Cardiac muscle cell (in vitro differentiated cells and primary cell): ENCODE results near the gene MINDY4. TPM values are rescaled to one million over a fixed set of nuclear protein-coding genes. Genes with fewer than 3 reads are reported as not detected.
A peak's percentile ranks its signal among the peaks of the same experiment; 100 is the strongest.

Experiments used
- DNase-seq, 2 donors: peaks; one replicate each; pipeline versions ENCODE4 v3.0.0 to v3.0.0-alpha.2; 2010 to 2017; ENCODE audit warnings: low read depth in 1 of 2, low spot score in 1 of 2
- H3K27ac ChIP-seq: fragments of 200-600 bp; sonication (generic); 2 replicates; pipeline ENCODE4 v1.5.1; 2016
- H3K27me3 ChIP-seq: fragments of 200-600 bp; sonication (generic); 2 replicates; pipeline ENCODE4 v1.6.0; 2016; ENCODE audit warnings: control low read depth
- H3K36me3 ChIP-seq: fragments of 200-600 bp; sonication (generic); 2 replicates; pipeline ENCODE4 v1.5.1; 2016; ENCODE audit warnings: control low read depth
- H3K4me1 ChIP-seq: fragments of 200-600 bp; sonication (generic); 2 replicates; pipeline ENCODE4 v1.8.1; 2017; ENCODE audit warnings: low read depth, mild to moderate bottlenecking, mixed run types
- H3K4me3 ChIP-seq: fragments of 200-600 bp; sonication (generic); 2 replicates; pipeline ENCODE4 v1.5.1; 2016; ENCODE audit warnings: mild to moderate bottlenecking
- H3K9me3 ChIP-seq: fragments of 200-600 bp; sonication (generic); 2 replicates; pipeline ENCODE4 v1.5.1; 2017; ENCODE audit warnings: low read depth, mild to moderate bottlenecking, control low read depth
- CTCF ChIP-seq: IDR thresholded peaks from 2 replicates; pipeline ENCODE4 v1.5.1; 2012; ENCODE audit warnings: low read depth, mild to moderate bottlenecking, low read length
- polyA plus RNA-seq: library from polyadenylated mRNA; unstranded; fragments of >200 nt; fragmentation: Nextera tagmentation; extraction: Ambion mirVana; gene quantifications from 2 replicates; pipeline ENCODE4 v1.2.1, GENCODE V29; 2016
- total RNA-seq: library from RNA; depleted of rRNA; stranded (reverse); fragments of >200 nt; gene quantifications from 2 replicates; pipeline ENCODE4 v1.2.3, GENCODE V29; 2016

Gene MINDY4
- total and polyA plus RNA-seq, 2 experiments from 2014 or later = 2.7 to 7.5 TPM

- Histone ChIP-seq H3K27ac (no peak overlapping the region), H3K9me3 (no peaks in the 10 kb centered on the region), H3K4me3 (no peak overlapping the region), H3K4me1 (peaks cover 10% of the 10 kb centered on the region), H3K27me3 (no peaks in the 10 kb centered on the region), H3K36me3 (no peaks in the 10 kb centered on the region)
- no peak for TF ChIP-seq CTCF
- DNase-seq = no peak
These were observed 69.2 kb downstream of the MINDY4 start for GRCh38 chr7:30840141-30841024.

- Histone ChIP-seq H3K36me3 (no peaks in the 10 kb centered on the region), H3K27ac (no peak overlapping the region), H3K9me3 (no peaks in the 10 kb centered on the region), H3K4me1 (peaks cover 10% of the 10 kb centered on the region), H3K4me3 (no peak overlapping the region), H3K27me3 (no peaks in the 10 kb centered on the region)
- TF ChIP-seq CTCF = no peak
- peak in 1 of 2 donors; percentile 85 for DNase-seq
These were observed 70.0 kb downstream of the MINDY4 start for GRCh38 chr7:30841025-30841735.

- H3K27ac ChIP-seq = no peak overlapping the region
- no peaks in the 10 kb centered on the region for H3K9me3 ChIP-seq
- H3K36me3 ChIP-seq = no peaks in the 10 kb centered on the region
- H3K4me1 ChIP-seq = peaks cover 10% of the 10 kb centered on the region
- H3K27me3 ChIP-seq = no peaks in the 10 kb centered on the region
- no peak for DNase-seq
- TF ChIP-seq CTCF = no peak
- no peak overlapping the region for H3K4me3 ChIP-seq
These were observed 70.8 kb downstream of the MINDY4 start for GRCh38 chr7:30841801-30842541.

- H3K4me3 ChIP-seq = no peak overlapping the region
- H3K27me3 ChIP-seq = no peaks in the 10 kb centered on the region
- no peaks in the 10 kb centered on the region for H3K9me3 ChIP-seq
- peak in 1 of 2 donors; percentile 44 for DNase-seq
- H3K36me3 ChIP-seq = no peaks in the 10 kb centered on the region
- TF ChIP-seq CTCF = no peak
- H3K27ac ChIP-seq = no peak overlapping the region
- H3K4me1 ChIP-seq = peaks cover 5% of the 10 kb centered on the region
These were observed 71.6 kb downstream of the MINDY4 start for GRCh38 chr7:30842542-30843451.
